Bronchial epithelial cell (primary cell): ENCODE results near the gene PIBF1. TPM values are rescaled to one million over a fixed set of nuclear protein-coding genes. Genes with fewer than 3 reads are reported as not detected.

Experiments
- DNase-seq: peaks from one replicate; pipeline ENCODE4 v3.0.0-alpha.2; 2010; ENCODE audit warnings: low read depth
- FAIRE-seq: peaks from 2 replicates; lab custom pipeline; 2011; peaks lifted over from hg19 to GRCh38; lab: Jason Lieb, UNC
- H3K27me3 ChIP-seq: 2 replicates; pipeline ENCODE4 v1.5.1; 2011; ENCODE audit warnings: low read length; ENCODE audit not compliant: control insufficient read depth, insufficient read depth
- H3K36me3 ChIP-seq: 2 replicates; pipeline ENCODE4 v1.5.1; 2011; ENCODE audit warnings: low read length; ENCODE audit not compliant: control insufficient read depth, insufficient read depth
- H3K4me3 ChIP-seq: 2 replicates; pipeline ENCODE4 v1.5.1; 2011; ENCODE audit warnings: mild to moderate bottlenecking, low read depth, low read length, control low read depth
- CTCF ChIP-seq: IDR thresholded peaks from 2 replicates; pipeline ENCODE4 v1.5.1; 2011; ENCODE audit warnings: mild to moderate bottlenecking, moderate library complexity, low read length, control low read depth, inconsistent platforms; ENCODE audit not compliant: insufficient read depth, severe bottlenecking
- total RNA-seq: library from RNA; depleted of rRNA; stranded (reverse); fragments of >200 nt; gene quantifications from 2 replicates; pipeline ENCODE4 v1.2.1, GENCODE V29; 2014

The PIBF1 gene
- total RNA-seq, 1 donor from 2014 or later: 16.8 TPM

- Histone ChIP-seq H3K36me3 (no peaks in the 10 kb centered on the region), H3K27me3 (no peaks in the 10 kb centered on the region), H3K4me3 (no peak overlapping the region)
- FAIRE-seq (no peak), DNase-seq (peak; percentile 29)
- TF ChIP-seq CTCF: no peak
Measured at GRCh38 chr13:72754111-72754510, 27.8 kb upstream of the PIBF1 start.

- no peak for DNase-seq
- Histone ChIP-seq H3K36me3 (peaks cover 14% of the 10 kb centered on the region), H3K4me3 (no peak overlapping the region), H3K27me3 (no peaks in the 10 kb centered on the region)
- TF ChIP-seq CTCF: no peak
- FAIRE-seq: no peak
Measured at GRCh38 chr13:72757792-72758535, 24.0 kb upstream of the PIBF1 start.

- FAIRE-seq: no peak
- Histone ChIP-seq H3K36me3 (peaks cover 14% of the 10 kb centered on the region), H3K27me3 (no peaks in the 10 kb centered on the region), H3K4me3 (no peak overlapping the region)
- no peak for TF ChIP-seq CTCF
- DNase-seq: no peak
Measured at GRCh38 chr13:72760189-72760588, 21.7 kb upstream of the PIBF1 start.

GRCh38 chr13:72763411-72763810 lies 18.5 kb upstream of the PIBF1 start:
- FAIRE-seq (no peak), DNase-seq (no peak)
- peaks cover 23% of the 10 kb centered on the region for H3K36me3 ChIP-seq

GRCh38 chr13:72774019-72774418 lies 7.9 kb upstream of the PIBF1 start:
- no peak overlapping the region for H3K4me3 ChIP-seq
- no peaks in the 10 kb centered on the region for H3K27me3 ChIP-seq
- FAIRE-seq (no peak), DNase-seq (peak; percentile 89)
- TF ChIP-seq CTCF: no peak
- H3K36me3 ChIP-seq: peaks cover 19% of the 10 kb centered on the region

More at GRCh38 chr13:72763411-72763810, 18.5 kb upstream of the PIBF1 start:
- no peaks in the 10 kb centered on the region for H3K27me3 ChIP-seq
- no peak overlapping the region for H3K4me3 ChIP-seq
- TF ChIP-seq CTCF: no peak
